ENCODE measurements around the gene SPRED3. TPM values are rescaled to one million over a fixed set of nuclear protein-coding genes. Genes with fewer than 3 reads are reported as not detected.

The SPRED3 gene
- total RNA-seq, 4 donors from 2014 or later = 0.22 to 1.1 TPM; not detected in 2

GRCh38 chr19:38375748-38376147 is 12.7 kb upstream of the SPRED3 start:
- TF ChIP-seq, protein P1, sequence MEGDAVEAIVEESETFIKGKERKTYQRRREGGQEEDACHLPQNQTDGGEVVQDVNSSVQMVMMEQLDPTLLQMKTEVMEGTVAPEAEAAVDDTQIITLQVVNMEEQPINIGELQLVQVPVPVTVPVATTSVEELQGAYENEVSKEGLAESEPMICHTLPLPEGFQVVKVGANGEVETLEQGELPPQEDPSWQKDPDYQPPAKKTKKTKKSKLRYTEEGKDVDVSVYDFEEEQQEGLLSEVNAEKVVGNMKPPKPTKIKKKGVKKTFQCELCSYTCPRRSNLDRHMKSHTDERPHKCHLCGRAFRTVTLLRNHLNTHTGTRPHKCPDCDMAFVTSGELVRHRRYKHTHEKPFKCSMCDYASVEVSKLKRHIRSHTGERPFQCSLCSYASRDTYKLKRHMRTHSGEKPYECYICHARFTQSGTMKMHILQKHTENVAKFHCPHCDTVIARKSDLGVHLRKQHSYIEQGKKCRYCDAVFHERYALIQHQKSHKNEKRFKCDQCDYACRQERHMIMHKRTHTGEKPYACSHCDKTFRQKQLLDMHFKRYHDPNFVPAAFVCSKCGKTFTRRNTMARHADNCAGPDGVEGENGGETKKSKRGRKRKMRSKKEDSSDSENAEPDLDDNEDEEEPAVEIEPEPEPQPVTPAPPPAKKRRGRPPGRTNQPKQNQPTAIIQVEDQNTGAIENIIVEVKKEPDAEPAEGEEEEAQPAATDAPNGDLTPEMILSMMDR (IDR thresholded peaks at IDR 0.05; ENCODE audit: low read depth) = no peak

DNA sequence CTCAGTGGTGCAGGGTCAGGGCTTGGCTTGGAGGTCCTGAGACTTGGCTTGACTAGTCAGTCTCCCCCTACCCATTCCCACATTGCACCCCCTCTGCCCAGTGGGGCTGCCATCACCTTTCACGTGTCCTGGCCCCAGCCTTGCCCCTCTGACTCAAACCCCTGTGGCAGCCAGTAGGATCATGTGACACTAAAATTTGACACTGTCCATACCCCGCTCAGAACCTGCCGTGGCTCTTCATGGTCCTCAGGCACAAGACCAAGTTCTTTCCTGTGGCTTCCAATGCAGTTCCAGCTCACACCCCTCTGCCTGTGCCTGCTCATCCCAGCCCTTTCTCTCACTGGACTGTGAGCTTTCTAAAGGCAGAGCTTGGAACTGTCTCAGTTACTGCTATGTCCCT is 11.9 kb upstream of the SPRED3 start:
- TF ChIP-seq, protein P1 (IDR thresholded peaks at IDR 0.05; ENCODE audit: low read depth) = no peak

- TF ChIP-seq, protein P1 (IDR thresholded peaks at IDR 0.05; ENCODE audit: low read depth) = no peak
Observed at GRCh38 chr19:38377052-38377451, 11.4 kb upstream of the SPRED3 start.

GRCh38 chr19:38378866-38379265 is 9.6 kb upstream of the SPRED3 start:
- TF ChIP-seq, protein P1 (IDR thresholded peaks at IDR 0.05; ENCODE audit: low read depth) = no peak

DNA sequence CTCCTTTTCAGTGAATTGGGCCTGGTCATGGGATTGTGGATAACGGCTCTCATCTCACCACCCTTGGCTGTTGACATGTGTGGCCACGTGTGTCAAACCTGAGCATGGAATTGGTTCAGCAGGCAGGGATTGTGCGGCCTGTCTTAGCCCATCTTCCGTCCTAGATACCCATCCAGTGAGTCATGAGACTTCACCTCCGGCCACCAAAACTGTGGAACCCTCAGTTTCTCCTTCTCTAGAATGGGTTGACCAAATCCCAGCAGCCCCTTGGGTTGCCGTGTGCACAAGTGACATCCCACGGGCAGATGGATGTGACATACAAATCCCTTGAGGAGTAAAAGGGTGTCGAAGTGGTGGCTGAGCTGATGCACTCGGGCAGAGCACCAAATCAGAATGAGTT is 7.4 kb upstream of the SPRED3 start:
- TF ChIP-seq, protein P1 (IDR thresholded peaks at IDR 0.05; ENCODE audit: low read depth) = no peak

- TF ChIP-seq, protein P1 (IDR thresholded peaks at IDR 0.05; ENCODE audit: low read depth) = no peak
Observed at GRCh38 chr19:38383184-38383583, 5.3 kb upstream of the SPRED3 start.

DNA sequence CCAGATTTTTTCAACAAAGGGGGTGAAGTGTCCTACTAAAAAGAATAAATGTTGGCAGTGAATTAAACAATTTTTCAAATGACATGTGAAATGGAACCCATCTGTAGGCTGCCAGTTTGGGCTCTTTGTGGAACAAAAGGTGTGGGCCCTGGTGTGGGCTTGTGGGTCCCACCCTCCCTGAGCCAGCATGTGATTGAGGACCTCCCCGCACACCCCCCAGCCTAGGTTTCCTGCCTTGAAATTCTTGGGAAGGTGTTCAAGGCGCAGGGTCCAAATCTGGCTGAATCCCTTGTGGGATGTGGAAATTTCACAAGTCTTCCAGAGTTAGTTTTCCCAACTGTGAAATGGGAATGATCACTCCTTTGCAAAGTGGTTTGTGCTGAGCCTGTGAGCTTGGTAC is 4.8 kb upstream of the SPRED3 start:
- TF ChIP-seq, protein P1 (IDR thresholded peaks at IDR 0.05; ENCODE audit: low read depth) = no peak

All from subcutaneous adipose tissue (tissue), 4 donors.